Measurements from ENCODE around the gene ITGA5.

GRCh38 chr12:54360717-54361456, 58.2 kb downstream of the ITGA5 start:
- TF ChIP-seq CTCF (optimal IDR thresholded peaks at IDR 0.05 in 1 of 3, IDR thresholded peaks at IDR 0.05 in 1 of 3, conservative IDR thresholded peaks at IDR 0.05 in 1 of 3; ENCODE audit: extremely low read depth in 1 of 3, insufficient read depth in 2 of 3, low read length in 3 of 3) (peak; percentile 82 to 98 (median 97)), EZH2 (IDR thresholded peaks at IDR 0.05; ENCODE audit: low read length) (no peak)
